ENCODE results near the gene ZNF283. TPM values are rescaled to one million over a fixed set of nuclear protein-coding genes. Genes with fewer than 3 reads are reported as not detected.

The ZNF283 gene
- total and polyA plus RNA-seq, 4 donors = 0.65 to 6.4 (median 2.9) TPM

- DNase-seq (ENCODE audit: low spot score) = no peak
- H3K9ac ChIP-seq (ENCODE audit: low read depth in 1 of 2, low read length in 2 of 2) = no peak overlapping the region
- peaks cover 5 to 23% (median 18%) of the 10 kb centered on the region in 4 donors for H3K9me3 ChIP-seq (ENCODE audit: control insufficient read depth in 4 of 4, low read length in 3 of 4)
- H3K27ac ChIP-seq (ENCODE audit: low read depth in 1 of 2, low read length in 2 of 2) = no peak overlapping the region
- peak overlapping the region; percentile 13 to 59 (median 51) for H3K4me3 ChIP-seq (ENCODE audit: low read depth in 1 of 3, low read length in 3 of 3)
- TF ChIP-seq ATF3 (IDR thresholded peaks at IDR 0.05) = no peak
- no peak for TF ChIP-seq YY1 (IDR thresholded peaks at IDR 0.05)
- no peak for TF ChIP-seq CTCF (IDR thresholded peaks at IDR 0.05; ENCODE audit: low read depth, low read length, missing input control)
- no peak for TF ChIP-seq FOXA1 (IDR thresholded peaks at IDR 0.05)
- no peak for TF ChIP-seq EGR1 (IDR thresholded peaks at IDR 0.05; ENCODE audit: low read depth in 2 of 2)
- no peak for TF ChIP-seq GABPA (IDR thresholded peaks at IDR 0.05 in 1 of 2, conservative IDR thresholded peaks at IDR 0.05 in 1 of 2)
- TF ChIP-seq HNF4G (IDR thresholded peaks at IDR 0.05) = no peak
- no peak for TF ChIP-seq ZBTB33 (IDR thresholded peaks at IDR 0.05)
- TF ChIP-seq RAD21 (IDR thresholded peaks at IDR 0.05) = no peak
- no peak for TF ChIP-seq RXRA (IDR thresholded peaks at IDR 0.05)
- TF ChIP-seq TAF1 (conservative IDR thresholded peaks at IDR 0.05) = no peak
- no peak for TF ChIP-seq FOXA2 (IDR thresholded peaks at IDR 0.05)
- TF ChIP-seq SP1 (IDR thresholded peaks at IDR 0.05) = no peak
- no peak for TF ChIP-seq NR2F2 (IDR thresholded peaks at IDR 0.05)
- no peak for TF ChIP-seq JUND (IDR thresholded peaks at IDR 0.05)
- no peak for TF ChIP-seq REST (IDR thresholded peaks at IDR 0.05)
- TF ChIP-seq HNF4A (conservative IDR thresholded peaks at IDR 0.05) = no peak
- TF ChIP-seq MAX (IDR thresholded peaks at IDR 0.05) = no peak
- WGBS = 13% methylated on average over 48 of the region's 48 CpGs
- H3K4me1 ChIP-seq (ENCODE audit: control insufficient read depth in 4 of 4, insufficient read depth in 4 of 4, low read length in 3 of 4) = peaks cover 0 to 3% (median 0%) of the 10 kb centered on the region in 4 donors
- no peaks in the 10 kb centered on the region for H3K36me3 ChIP-seq (ENCODE audit: control insufficient read depth in 4 of 4, insufficient read depth in 3 of 4, low read depth in 1 of 4, low read length in 3 of 4)
- peaks cover 0 to 3% (median 0%) of the 10 kb centered on the region in 4 donors for H3K27me3 ChIP-seq (ENCODE audit: control insufficient read depth in 4 of 4, insufficient read depth in 4 of 4, low read length in 3 of 4)
These were observed 6.8 kb upstream of the ZNF283 start for GRCh38 chr19:43820098-43820883.
